WTC11 (cell line): ENCODE data around the gene CDH12. TPM values are rescaled to one million over a fixed set of nuclear protein-coding genes. Genes with fewer than 3 reads are reported as not detected.

ENCODE experiments used
- ATAC-seq: fragments of 200-7000 bp; cut with Tn5 transposase; 2 replicates; pipeline ENCODE4 v1.10.0; 2021; ENCODE audit warnings: mild to moderate bottlenecking, moderate library complexity
- CTCF ChIA-PET: fragments of 300-600 bp; sonication (Branson Sonifier 250); formaldehyde crosslinking; loops from one replicate; lab custom pipeline; 2021; ENCODE audit warnings: antibody characterized with exemption; lab: Charles Lee
- POLR2A ChIA-PET: fragments of 350-600 bp; sonication (Branson Sonifier 250); formaldehyde crosslinking; loops from one replicate; lab custom pipeline; 2021; ENCODE audit warnings: antibody characterized with exemption; lab: Charles Lee
- DNase-seq: peaks from one replicate; pipeline ENCODE4 v3.0.0; 2021; ENCODE audit warnings: low spot score
- H3K27ac Mint-ChIP-seq: 2 replicates; pipeline ENCODE4 v1.8.0; 2021; ENCODE audit warnings: mixed read lengths
- H3K27me3 Mint-ChIP-seq: 2 replicates; pipeline ENCODE4 v1.8.0; 2021; ENCODE audit warnings: low read depth, mild to moderate bottlenecking, moderate library complexity, mixed read lengths
- H3K36me3 Mint-ChIP-seq: 2 replicates; pipeline ENCODE4 v1.8.0; 2021; ENCODE audit warnings: mixed read lengths
- H3K4me1 Mint-ChIP-seq: 2 replicates; pipeline ENCODE4 v1.8.0; 2022; ENCODE audit warnings: mixed read lengths
- H3K4me3 Mint-ChIP-seq: 2 replicates; pipeline ENCODE4 v1.8.0; 2021; ENCODE audit warnings: mild to moderate bottlenecking, moderate library complexity, mixed read lengths
- H3K9me3 Mint-ChIP-seq: 2 replicates; pipeline ENCODE4 v1.8.0; 2021; ENCODE audit warnings: mixed read lengths
- ELF4 ChIP-seq: sonication (generic); formaldehyde crosslinking; IDR thresholded peaks from 2 replicates; pipeline ENCODE4 v1.8.1; 2022; ENCODE audit warnings: low read depth, mild to moderate bottlenecking, moderate library complexity, missing genetic modification reagents
- ESRRA ChIP-seq: sonication (generic); formaldehyde crosslinking; IDR thresholded peaks from 2 replicates; pipeline ENCODE4 v1.8.1; 2022; ENCODE audit warnings: mild to moderate bottlenecking, missing genetic modification reagents, borderline replicate concordance
- FOXP1 ChIP-seq: sonication (generic); formaldehyde crosslinking; IDR thresholded peaks from 2 replicates; pipeline ENCODE4 v1.8.0; 2022; ENCODE audit warnings: missing genetic modification reagents, mild to moderate bottlenecking, moderate library complexity, borderline replicate concordance
- FOXP4 ChIP-seq: sonication (generic); formaldehyde crosslinking; IDR thresholded peaks from 2 replicates; pipeline ENCODE4 v1.8.0; 2022; ENCODE audit warnings: mild to moderate bottlenecking, missing genetic modification reagents
- GRHL2 ChIP-seq: fragments of 250-450 bp; sonication (Bioruptor Pico); IDR thresholded peaks from 2 replicates; pipeline ENCODE4 v1.8.0; 2022; ENCODE audit warnings: mild to moderate bottlenecking, moderate library complexity; ENCODE audit not compliant: insufficient replicate concordance, severe bottlenecking
- JUN ChIP-seq: sonication (generic); formaldehyde crosslinking; IDR thresholded peaks from 2 replicates; pipeline ENCODE4 v1.8.0; 2023; ENCODE audit warnings: mild to moderate bottlenecking, missing genetic modification reagents
- NFE2L1 ChIP-seq: sonication (generic); formaldehyde crosslinking; IDR thresholded peaks from 2 replicates; pipeline ENCODE4 v1.8.1; 2023; ENCODE audit warnings: missing genetic modification reagents
- TCF7 ChIP-seq: sonication (generic); formaldehyde crosslinking; IDR thresholded peaks from 2 replicates; pipeline ENCODE4 v1.8.0; 2022; ENCODE audit warnings: mild to moderate bottlenecking, low read depth, missing genetic modification reagents, moderate library complexity
- ZBTB21 ChIP-seq: sonication (generic); formaldehyde crosslinking; IDR thresholded peaks from 2 replicates; pipeline ENCODE4 v1.8.1; 2023; ENCODE audit warnings: mild to moderate bottlenecking, missing genetic modification reagents, borderline replicate concordance
- ZMAT4 ChIP-seq: fragments of 250-450 bp; sonication (Bioruptor Pico); IDR thresholded peaks from 2 replicates; pipeline ENCODE4 v1.9.0; 2021; ENCODE audit warnings: mild to moderate bottlenecking
- ZNF138 ChIP-seq: sonication (generic); formaldehyde crosslinking; conservative IDR thresholded peaks from 2 replicates; pipeline ENCODE4 v1.8.1; 2022; ENCODE audit warnings: mild to moderate bottlenecking, moderate library complexity, missing genetic modification reagents
- ZNF232 ChIP-seq: sonication (generic); formaldehyde crosslinking; IDR thresholded peaks from 2 replicates; pipeline ENCODE4 v1.8.0; 2022; ENCODE audit warnings: mild to moderate bottlenecking, missing genetic modification reagents
- total RNA-seq: library from RNA; stranded (reverse); gene quantifications from 3 replicates; pipeline ENCODE4 v1.2.3, GENCODE V29; 2021
- TF ChIP-seq, protein P1 (sequence below): sonication (generic); formaldehyde crosslinking; IDR thresholded peaks from 2 replicates; pipeline ENCODE4 v1.8.1; 2023; ENCODE audit warnings: mild to moderate bottlenecking, moderate library complexity, missing genetic modification reagents
- TF ChIP-seq, protein P2 (sequence below): sonication (generic); formaldehyde crosslinking; IDR thresholded peaks from 2 replicates; pipeline ENCODE4 v1.8.0; 2023; ENCODE audit warnings: missing genetic modification reagents
- TF ChIP-seq, protein P3 (sequence below): fragments of 250-450 bp; sonication (Bioruptor Pico); IDR thresholded peaks from 2 replicates; pipeline ENCODE4 v1.9.0; 2021; ENCODE audit warnings: moderate library complexity, mild to moderate bottlenecking, inconsistent platforms, borderline replicate concordance
- TF ChIP-seq, protein P4 (sequence below): sonication (generic); formaldehyde crosslinking; IDR thresholded peaks from 2 replicates; pipeline ENCODE4 v1.8.0; 2023; ENCODE audit warnings: mild to moderate bottlenecking, missing genetic modification reagents
- TF ChIP-seq, protein P5 (sequence below): fragments of 250-450 bp; sonication (Bioruptor Pico); IDR thresholded peaks from 2 replicates; pipeline ENCODE4 v1.8.0; 2021; ENCODE audit warnings: mild to moderate bottlenecking
- TF ChIP-seq, protein P6 (sequence below): sonication (generic); formaldehyde crosslinking; IDR thresholded peaks from 2 replicates; pipeline ENCODE4 v1.8.1; 2022; ENCODE audit warnings: mild to moderate bottlenecking, missing genetic modification reagents, moderate library complexity, borderline replicate concordance

The CDH12 gene
- total RNA-seq, 1 experiment from 2014 or later: not detected

DNA sequence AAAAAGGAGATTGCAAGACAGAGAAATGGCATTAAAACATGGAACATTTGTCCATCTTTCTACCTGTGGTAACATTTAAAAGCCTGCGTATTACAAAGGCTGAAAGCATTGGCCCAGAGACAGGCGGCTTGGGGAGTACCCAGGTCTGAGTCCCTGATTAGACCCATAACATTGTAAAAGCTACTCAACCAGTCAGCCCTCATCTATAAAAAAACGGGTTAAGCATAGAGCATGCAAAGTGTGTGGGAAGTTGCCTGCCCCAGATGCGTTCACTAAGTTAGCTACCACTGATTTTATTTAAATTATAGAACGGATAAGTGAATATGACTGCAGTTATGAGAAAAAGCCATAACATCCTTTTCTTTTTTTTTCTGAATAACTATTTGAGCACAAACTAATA is 276.1 kb downstream of the CDH12 start (continued):
- TF ChIP-seq, protein P1, sequence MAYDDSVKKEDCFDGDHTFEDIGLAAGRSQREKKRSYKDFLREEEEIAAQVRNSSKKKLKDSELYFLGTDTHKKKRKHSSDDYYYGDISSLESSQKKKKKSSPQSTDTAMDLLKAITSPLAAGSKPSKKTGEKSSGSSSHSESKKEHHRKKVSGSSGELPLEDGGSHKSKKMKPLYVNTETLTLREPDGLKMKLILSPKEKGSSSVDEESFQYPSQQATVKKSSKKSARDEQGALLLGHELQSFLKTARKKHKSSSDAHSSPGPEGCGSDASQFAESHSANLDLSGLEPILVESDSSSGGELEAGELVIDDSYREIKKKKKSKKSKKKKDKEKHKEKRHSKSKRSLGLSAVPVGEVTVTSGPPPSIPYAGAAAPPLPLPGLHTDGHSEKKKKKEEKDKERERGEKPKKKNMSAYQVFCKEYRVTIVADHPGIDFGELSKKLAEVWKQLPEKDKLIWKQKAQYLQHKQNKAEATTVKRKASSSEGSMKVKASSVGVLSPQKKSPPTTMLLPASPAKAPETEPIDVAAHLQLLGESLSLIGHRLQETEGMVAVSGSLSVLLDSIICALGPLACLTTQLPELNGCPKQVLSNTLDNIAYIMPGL (CRISPR knock-in tag): no peak
- TF ChIP-seq FOXP1 (CRISPR knock-in tag) (no peak), GRHL2 (CRISPR knock-in tag) (no peak), ELF4 (CRISPR knock-in tag) (no peak), ZNF232 (CRISPR knock-in tag) (no peak)
- TF ChIP-seq, protein P2, sequence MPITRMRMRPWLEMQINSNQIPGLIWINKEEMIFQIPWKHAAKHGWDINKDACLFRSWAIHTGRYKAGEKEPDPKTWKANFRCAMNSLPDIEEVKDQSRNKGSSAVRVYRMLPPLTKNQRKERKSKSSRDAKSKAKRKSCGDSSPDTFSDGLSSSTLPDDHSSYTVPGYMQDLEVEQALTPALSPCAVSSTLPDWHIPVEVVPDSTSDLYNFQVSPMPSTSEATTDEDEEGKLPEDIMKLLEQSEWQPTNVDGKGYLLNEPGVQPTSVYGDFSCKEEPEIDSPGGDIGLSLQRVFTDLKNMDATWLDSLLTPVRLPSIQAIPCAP (CRISPR knock-in tag): no peak

GRCh38 chr5:22572941-22573340 is 280.2 kb downstream of the CDH12 start:
- H3K27me3 Mint-ChIP-seq: no peaks in the 10 kb centered on the region
- H3K36me3 Mint-ChIP-seq: no peaks in the 10 kb centered on the region; the same call in 1 of the 2 replicates
- POLR2A ChIA-PET: no interaction called here
- no peak overlapping the region for H3K4me3 Mint-ChIP-seq
- ATAC-seq (no peak), DNase-seq (no peak)
- H3K4me1 Mint-ChIP-seq: no peaks in the 10 kb centered on the region
- H3K27ac Mint-ChIP-seq: no peak overlapping the region
- CTCF ChIA-PET: no interaction called here
- TF ChIP-seq, protein P3, sequence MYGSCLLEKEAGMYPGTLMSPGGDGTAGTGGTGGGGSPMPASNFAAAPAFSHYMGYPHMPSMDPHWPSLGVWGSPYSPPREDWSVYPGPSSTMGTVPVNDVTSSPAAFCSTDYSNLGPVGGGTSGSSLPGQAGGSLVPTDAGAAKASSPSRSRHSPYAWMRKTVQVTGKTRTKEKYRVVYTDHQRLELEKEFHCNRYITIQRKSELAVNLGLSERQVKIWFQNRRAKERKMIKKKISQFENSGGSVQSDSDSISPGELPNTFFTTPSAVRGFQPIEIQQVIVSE (CRISPR knock-in tag): no peak
- TF ChIP-seq TCF7: no peak
- TF ChIP-seq, protein P4, sequence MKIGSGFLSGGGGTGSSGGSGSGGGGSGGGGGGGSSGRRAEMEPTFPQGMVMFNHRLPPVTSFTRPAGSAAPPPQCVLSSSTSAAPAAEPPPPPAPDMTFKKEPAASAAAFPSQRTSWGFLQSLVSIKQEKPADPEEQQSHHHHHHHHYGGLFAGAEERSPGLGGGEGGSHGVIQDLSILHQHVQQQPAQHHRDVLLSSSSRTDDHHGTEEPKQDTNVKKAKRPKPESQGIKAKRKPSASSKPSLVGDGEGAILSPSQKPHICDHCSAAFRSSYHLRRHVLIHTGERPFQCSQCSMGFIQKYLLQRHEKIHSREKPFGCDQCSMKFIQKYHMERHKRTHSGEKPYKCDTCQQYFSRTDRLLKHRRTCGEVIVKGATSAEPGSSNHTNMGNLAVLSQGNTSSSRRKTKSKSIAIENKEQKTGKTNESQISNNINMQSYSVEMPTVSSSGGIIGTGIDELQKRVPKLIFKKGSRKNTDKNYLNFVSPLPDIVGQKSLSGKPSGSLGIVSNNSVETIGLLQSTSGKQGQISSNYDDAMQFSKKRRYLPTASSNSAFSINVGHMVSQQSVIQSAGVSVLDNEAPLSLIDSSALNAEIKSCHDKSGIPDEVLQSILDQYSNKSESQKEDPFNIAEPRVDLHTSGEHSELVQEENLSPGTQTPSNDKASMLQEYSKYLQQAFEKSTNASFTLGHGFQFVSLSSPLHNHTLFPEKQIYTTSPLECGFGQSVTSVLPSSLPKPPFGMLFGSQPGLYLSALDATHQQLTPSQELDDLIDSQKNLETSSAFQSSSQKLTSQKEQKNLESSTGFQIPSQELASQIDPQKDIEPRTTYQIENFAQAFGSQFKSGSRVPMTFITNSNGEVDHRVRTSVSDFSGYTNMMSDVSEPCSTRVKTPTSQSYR (CRISPR knock-in tag): no peak
- TF ChIP-seq ZNF138 (CRISPR knock-in tag): no peak
- no peak for TF ChIP-seq JUN (CRISPR knock-in tag)
- no peak for TF ChIP-seq FOXP4 (CRISPR knock-in tag)
- TF ChIP-seq NFE2L1: no peak
- TF ChIP-seq, protein P5, sequence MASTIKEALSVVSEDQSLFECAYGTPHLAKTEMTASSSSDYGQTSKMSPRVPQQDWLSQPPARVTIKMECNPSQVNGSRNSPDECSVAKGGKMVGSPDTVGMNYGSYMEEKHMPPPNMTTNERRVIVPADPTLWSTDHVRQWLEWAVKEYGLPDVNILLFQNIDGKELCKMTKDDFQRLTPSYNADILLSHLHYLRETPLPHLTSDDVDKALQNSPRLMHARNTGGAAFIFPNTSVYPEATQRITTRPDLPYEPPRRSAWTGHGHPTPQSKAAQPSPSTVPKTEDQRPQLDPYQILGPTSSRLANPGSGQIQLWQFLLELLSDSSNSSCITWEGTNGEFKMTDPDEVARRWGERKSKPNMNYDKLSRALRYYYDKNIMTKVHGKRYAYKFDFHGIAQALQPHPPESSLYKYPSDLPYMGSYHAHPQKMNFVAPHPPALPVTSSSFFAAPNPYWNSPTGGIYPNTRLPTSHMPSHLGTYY (CRISPR knock-in tag): no peak
- no peak for TF ChIP-seq ESRRA (CRISPR knock-in tag)
- no peak for TF ChIP-seq ZBTB21 (CRISPR knock-in tag)
- no peak for TF ChIP-seq ZMAT4 (CRISPR knock-in tag)
- TF ChIP-seq, protein P6, sequence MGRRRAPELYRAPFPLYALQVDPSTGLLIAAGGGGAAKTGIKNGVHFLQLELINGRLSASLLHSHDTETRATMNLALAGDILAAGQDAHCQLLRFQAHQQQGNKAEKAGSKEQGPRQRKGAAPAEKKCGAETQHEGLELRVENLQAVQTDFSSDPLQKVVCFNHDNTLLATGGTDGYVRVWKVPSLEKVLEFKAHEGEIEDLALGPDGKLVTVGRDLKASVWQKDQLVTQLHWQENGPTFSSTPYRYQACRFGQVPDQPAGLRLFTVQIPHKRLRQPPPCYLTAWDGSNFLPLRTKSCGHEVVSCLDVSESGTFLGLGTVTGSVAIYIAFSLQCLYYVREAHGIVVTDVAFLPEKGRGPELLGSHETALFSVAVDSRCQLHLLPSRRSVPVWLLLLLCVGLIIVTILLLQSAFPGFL (CRISPR knock-in tag): no peak
- peaks cover 12% of the 10 kb centered on the region for H3K9me3 Mint-ChIP-seq
